Testis (tissue), 2 donors: ENCODE data around the gene DNAJC5.

Experiments used
- POLR2A ChIP-seq: fragments of 450-650 bp; IDR thresholded peaks from one replicate; pipeline ENCODE4 v1.6.1; 2017; ENCODE audit warnings: antibody characterized with exemption, mild to moderate bottlenecking, moderate library complexity
- TF ChIP-seq, protein P1 (sequence below), 3 experiments: fragments of 450-650 bp in 2 of 3; fragments of 200-600 bp in 1 of 3; sonication (generic) in 1 of 3; IDR thresholded peaks; one replicate each; pipeline ENCODE4 v1.5.1; 2016 to 2019; ENCODE audit warnings: antibody characterized with exemption in 3 of 3, mild to moderate bottlenecking in 2 of 3, moderate library complexity in 1 of 3

- TF ChIP-seq, protein P1, sequence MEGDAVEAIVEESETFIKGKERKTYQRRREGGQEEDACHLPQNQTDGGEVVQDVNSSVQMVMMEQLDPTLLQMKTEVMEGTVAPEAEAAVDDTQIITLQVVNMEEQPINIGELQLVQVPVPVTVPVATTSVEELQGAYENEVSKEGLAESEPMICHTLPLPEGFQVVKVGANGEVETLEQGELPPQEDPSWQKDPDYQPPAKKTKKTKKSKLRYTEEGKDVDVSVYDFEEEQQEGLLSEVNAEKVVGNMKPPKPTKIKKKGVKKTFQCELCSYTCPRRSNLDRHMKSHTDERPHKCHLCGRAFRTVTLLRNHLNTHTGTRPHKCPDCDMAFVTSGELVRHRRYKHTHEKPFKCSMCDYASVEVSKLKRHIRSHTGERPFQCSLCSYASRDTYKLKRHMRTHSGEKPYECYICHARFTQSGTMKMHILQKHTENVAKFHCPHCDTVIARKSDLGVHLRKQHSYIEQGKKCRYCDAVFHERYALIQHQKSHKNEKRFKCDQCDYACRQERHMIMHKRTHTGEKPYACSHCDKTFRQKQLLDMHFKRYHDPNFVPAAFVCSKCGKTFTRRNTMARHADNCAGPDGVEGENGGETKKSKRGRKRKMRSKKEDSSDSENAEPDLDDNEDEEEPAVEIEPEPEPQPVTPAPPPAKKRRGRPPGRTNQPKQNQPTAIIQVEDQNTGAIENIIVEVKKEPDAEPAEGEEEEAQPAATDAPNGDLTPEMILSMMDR (IDR thresholded peaks at IDR 0.05), result no peak
- no peak for TF ChIP-seq POLR2A
These were observed 20.5 kb downstream of the DNAJC5 start for GRCh38 chr20:63915471-63915870.
